Panc1 (cell line): Measurements from ENCODE around the gene FAM240A. TPM values are rescaled to one million over a fixed set of nuclear protein-coding genes. Genes with fewer than 3 reads are reported as not detected.

Experiments used
- ATAC-seq: fragments of 200-7000 bp; cut with Tn5 transposase; 2 replicates; pipeline ENCODE4 v1.9.1; 2020; ENCODE audit warnings: mild to moderate bottlenecking, moderate library complexity
- BruUV-seq: library from RNA; stranded (reverse); fragments of 400-500 nt; replicated peaks from 2 replicates; lab custom pipeline; 2021; lab: Mats Ljungman, UMichigan
- CTCF ChIA-PET: fragments of 300-600 bp; sonication (Branson Sonifier 250); formaldehyde crosslinking; loops from one replicate; lab custom pipeline; 2022; ENCODE audit warnings: antibody characterized with exemption; lab: Charles Lee
- POLR2A ChIA-PET: fragments of 300-600 bp; sonication (Branson Sonifier 250); formaldehyde crosslinking; loops from one replicate; lab custom pipeline; 2022; ENCODE audit warnings: antibody characterized with exemption; lab: Charles Lee
- DNase-seq: peaks from one replicate; pipeline ENCODE4 v3.0.0-alpha.2; 2010; ENCODE audit warnings: low read depth, low spot score
- H3K27ac ChIP-seq: 2 replicates; pipeline ENCODE4 v1.5.1; 2011; ENCODE audit warnings: mild to moderate bottlenecking, low read length, inconsistent platforms
- H3K27me3 ChIP-seq: fragments of 200-500 bp; sonication (Bioruptor generic); 2 replicates; pipeline ENCODE4 v1.6.0; 2014; ENCODE audit warnings: low read length, inconsistent platforms; ENCODE audit not compliant: control insufficient read depth, insufficient read depth
- H3K36me3 ChIP-seq: fragments of 200-500 bp; sonication (Bioruptor generic); 2 replicates; pipeline ENCODE4 v1.5.1; 2014; ENCODE audit warnings: inconsistent platforms, mild to moderate bottlenecking, low read length, moderate library complexity; ENCODE audit not compliant: control insufficient read depth, insufficient read depth
- H3K4me1 ChIP-seq: 2 replicates; pipeline ENCODE4 v1.5.1; 2011; ENCODE audit warnings: inconsistent platforms, mild to moderate bottlenecking, low read length, moderate library complexity; ENCODE audit not compliant: control insufficient read depth, insufficient read depth
- H3K4me3 ChIP-seq, 2 experiments: 2 replicates each; pipeline ENCODE4 v1.5.1; 2011 to 2012; ENCODE audit warnings: low read depth in 2 of 2, low read length in 2 of 2, mild to moderate bottlenecking in 2 of 2, inconsistent platforms in 1 of 2, moderate library complexity in 1 of 2
- H3K9me3 ChIP-seq: fragments of 200-500 bp; sonication (Bioruptor generic); 2 replicates; pipeline ENCODE4 v1.5.1; 2014; ENCODE audit warnings: low read depth, mild to moderate bottlenecking, inconsistent platforms, low read length, moderate library complexity; ENCODE audit not compliant: control insufficient read depth, insufficient read depth
- CTCF ChIP-seq: fragments of 450-650 bp; IDR thresholded peaks from 2 replicates; pipeline ENCODE4 v1.5.1; 2017; ENCODE audit warnings: mild to moderate bottlenecking
- POLR2AphosphoS5 ChIP-seq: IDR thresholded peaks from 2 replicates; pipeline ENCODE4 v1.6.1; 2012; ENCODE audit warnings: mild to moderate bottlenecking, low read depth, low read length, moderate library complexity
- SIN3A ChIP-seq: IDR thresholded peaks from 2 replicates; pipeline ENCODE4 v1.6.1; 2012; ENCODE audit warnings: low read depth, mild to moderate bottlenecking, low read length, moderate library complexity, borderline replicate concordance; ENCODE audit not compliant: insufficient read depth
- TCF7L2 ChIP-seq: IDR thresholded peaks from 2 replicates; pipeline ENCODE4 v1.6.1; 2011; ENCODE audit warnings: mild to moderate bottlenecking, low read depth, low read length, inconsistent platforms
- in situ Hi-C: cut with HindIII; loops from 2 replicates; pipeline ENCODE4 v1.10.0; 2016; ENCODE audit warnings: low sequenced_read_pairs, low pct_unique_long_range_greater_than_20kb
- intact Hi-C: fragments of 100-400 bp; cut with micrococcal nuclease; formaldehyde crosslinking; loops from one replicate; pipeline ENCODE4 v1.10.0; 2022; ENCODE audit not compliant: unreplicated experiment
- total RNA-seq: library from RNA; stranded (reverse); gene quantifications from one replicate; pipeline ENCODE4 v1.2.1, GENCODE V29; 2021; ENCODE audit not compliant: unreplicated experiment
- TF ChIP-seq, protein P1 (sequence below), 2 experiments: IDR thresholded peaks; 2 replicates each; pipeline ENCODE4 v1.6.1; 2011 to 2012; ENCODE audit warnings: low read depth in 2 of 2, control low read depth in 1 of 2, low read length in 1 of 2, mild to moderate bottlenecking in 1 of 2, moderate library complexity in 1 of 2; ENCODE audit not compliant: insufficient read depth in 1 of 2

FAM240A gene
- total RNA-seq, 1 experiment from 2014 or later = not detected

- intact Hi-C loops = no loop called here
- no TSS peak for BruUV-seq
- CTCF ChIA-PET = no interaction called here
Observed at GRCh38 chr3:46662771-46663551, 50.6 kb downstream of the FAM240A start.

DNA sequence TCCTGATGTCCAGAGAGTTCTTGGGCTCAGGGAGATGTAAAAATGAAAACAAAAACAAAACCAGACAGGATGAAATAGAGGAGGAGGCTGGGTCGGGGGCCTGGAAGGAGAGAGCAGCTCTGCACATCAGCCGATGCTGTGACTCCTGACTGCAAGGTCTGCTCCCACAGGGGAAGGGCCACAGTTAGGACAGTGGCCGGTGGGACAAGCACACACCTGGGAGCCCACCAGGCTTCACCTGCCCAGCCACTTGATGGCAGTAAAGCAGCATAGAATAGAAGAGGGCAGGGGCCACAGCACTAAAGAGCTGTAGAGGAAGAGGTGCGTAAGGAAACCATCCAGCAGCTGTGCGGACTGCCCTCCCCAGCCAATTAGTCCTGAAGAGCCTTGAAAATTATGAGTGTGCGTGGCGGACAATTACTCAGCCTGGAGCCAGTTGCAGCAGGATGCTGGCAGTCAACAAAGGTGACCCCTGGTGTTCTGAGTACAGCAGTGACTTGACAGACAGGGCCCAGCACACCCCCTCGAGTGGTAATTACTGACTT lies 51.3 kb downstream of the FAM240A start:
- CTCF ChIA-PET = interaction anchor here (0.5 to 0.6 kb wide), 2 partner anchors 34 to 313 kb away, joined by 5 to 9 read pairs; no protein-coding TSS in a partner anchor
- ATAC-seq (peak; percentile 54; the same call in 1 of the 2 replicates), DNase-seq (no peak)
- Histone ChIP-seq H3K36me3 (no peaks in the 10 kb centered on the region), H3K27ac (no peak overlapping the region), H3K4me1 (no peaks in the 10 kb centered on the region), H3K27me3 (no peaks in the 10 kb centered on the region), H3K4me3 (no peak overlapping the region), H3K9me3 (no peaks in the 10 kb centered on the region)
- no TSS peak for BruUV-seq
- POLR2A ChIA-PET = no interaction called here
- intact Hi-C loops (no loop called here), in situ Hi-C loops (no loop called here)
- TF ChIP-seq TCF7L2 (no peak), POLR2AphosphoS5 (no peak), SIN3A (no peak), CTCF (no peak; the same call in 1 of the 2 replicates)
- TF ChIP-seq, protein P1, sequence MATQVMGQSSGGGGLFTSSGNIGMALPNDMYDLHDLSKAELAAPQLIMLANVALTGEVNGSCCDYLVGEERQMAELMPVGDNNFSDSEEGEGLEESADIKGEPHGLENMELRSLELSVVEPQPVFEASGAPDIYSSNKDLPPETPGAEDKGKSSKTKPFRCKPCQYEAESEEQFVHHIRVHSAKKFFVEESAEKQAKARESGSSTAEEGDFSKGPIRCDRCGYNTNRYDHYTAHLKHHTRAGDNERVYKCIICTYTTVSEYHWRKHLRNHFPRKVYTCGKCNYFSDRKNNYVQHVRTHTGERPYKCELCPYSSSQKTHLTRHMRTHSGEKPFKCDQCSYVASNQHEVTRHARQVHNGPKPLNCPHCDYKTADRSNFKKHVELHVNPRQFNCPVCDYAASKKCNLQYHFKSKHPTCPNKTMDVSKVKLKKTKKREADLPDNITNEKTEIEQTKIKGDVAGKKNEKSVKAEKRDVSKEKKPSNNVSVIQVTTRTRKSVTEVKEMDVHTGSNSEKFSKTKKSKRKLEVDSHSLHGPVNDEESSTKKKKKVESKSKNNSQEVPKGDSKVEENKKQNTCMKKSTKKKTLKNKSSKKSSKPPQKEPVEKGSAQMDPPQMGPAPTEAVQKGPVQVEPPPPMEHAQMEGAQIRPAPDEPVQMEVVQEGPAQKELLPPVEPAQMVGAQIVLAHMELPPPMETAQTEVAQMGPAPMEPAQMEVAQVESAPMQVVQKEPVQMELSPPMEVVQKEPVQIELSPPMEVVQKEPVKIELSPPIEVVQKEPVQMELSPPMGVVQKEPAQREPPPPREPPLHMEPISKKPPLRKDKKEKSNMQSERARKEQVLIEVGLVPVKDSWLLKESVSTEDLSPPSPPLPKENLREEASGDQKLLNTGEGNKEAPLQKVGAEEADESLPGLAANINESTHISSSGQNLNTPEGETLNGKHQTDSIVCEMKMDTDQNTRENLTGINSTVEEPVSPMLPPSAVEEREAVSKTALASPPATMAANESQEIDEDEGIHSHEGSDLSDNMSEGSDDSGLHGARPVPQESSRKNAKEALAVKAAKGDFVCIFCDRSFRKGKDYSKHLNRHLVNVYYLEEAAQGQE (IDR thresholded peaks at IDR 0.05; ENCODE audit: insufficient read depth in 1 of 2, low read depth in 2 of 2, low read length in 1 of 2) = no peak

More at GRCh38 chr3:46662771-46663551, 50.6 kb downstream of the FAM240A start:
- Histone ChIP-seq H3K4me1 (no peaks in the 10 kb centered on the region), H3K27me3 (no peaks in the 10 kb centered on the region), H3K4me3 (no peak overlapping the region), H3K9me3 (no peaks in the 10 kb centered on the region), H3K36me3 (no peaks in the 10 kb centered on the region), H3K27ac (no peak overlapping the region)
- POLR2A ChIA-PET = no interaction called here
- in situ Hi-C loops = no loop called here
- ATAC-seq (no peak), DNase-seq (no peak)
- TF ChIP-seq TCF7L2 = no peak
- TF ChIP-seq, protein P1 (IDR thresholded peaks at IDR 0.05; ENCODE audit: insufficient read depth in 1 of 2, low read depth in 2 of 2, low read length in 1 of 2) = no peak
- TF ChIP-seq SIN3A = no peak
- TF ChIP-seq POLR2AphosphoS5 = no peak
- no peak for TF ChIP-seq CTCF
